GM13976 (cell line): ENCODE results near the gene DUOX2.

ENCODE experiments used
- DNase-seq: peaks from one replicate; pipeline ENCODE4 v3.0.0; 2012; ENCODE audit warnings: low spot score
- CTCF ChIP-seq: IDR thresholded peaks from 2 replicates; pipeline ENCODE4 v1.5.1; 2012; ENCODE audit warnings: borderline replicate concordance, mild to moderate bottlenecking; ENCODE audit not compliant: insufficient read depth; ENCODE audit errors: extremely low read depth, missing control alignments, control extremely low read depth
- in situ Hi-C: fragments of 300-500 bp; cut with MboI; formaldehyde crosslinking; loops from one replicate; pipeline ENCODE4 v1.12.0; 2022; ENCODE audit warnings: low sequenced_read_pairs, mixed read lengths, inconsistent platforms; ENCODE audit not compliant: unreplicated experiment

DUOX2 gene

GRCh38 chr15:45102226-45102625 lies 11.7 kb downstream of the DUOX2 start:
- no peak for DNase-seq
- in situ Hi-C loops = loop anchor here (25.0 kb wide), 1 partner anchor 140 kb away; the partner anchor contains the start of gene TERB2
- TF ChIP-seq CTCF = no peak

DNA sequence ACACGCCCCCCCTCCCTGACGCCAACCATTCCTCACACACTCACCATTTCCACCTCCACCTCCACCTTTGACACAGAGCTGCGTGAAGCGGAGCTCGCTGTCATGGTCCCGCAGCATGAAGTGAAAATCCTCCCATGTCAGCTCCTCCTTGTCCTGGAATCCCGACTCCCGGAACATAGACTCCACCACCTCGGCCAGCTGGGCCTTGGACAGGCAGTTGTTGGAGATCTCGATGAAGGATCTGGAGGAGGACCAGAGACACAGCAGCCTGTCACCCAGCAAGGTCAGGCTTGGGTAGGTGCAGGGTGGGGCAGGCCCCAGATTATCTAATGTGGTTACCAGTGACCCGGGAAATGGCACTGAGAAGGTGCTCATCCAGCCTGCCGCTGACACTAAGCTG lies 12.2 kb downstream of the DUOX2 start:
- in situ Hi-C loops = loop anchor here (25.0 kb wide), 1 partner anchor 139 kb away; the partner anchor contains the start of gene TERB2
- no peak for TF ChIP-seq CTCF
- DNase-seq = no peak

DNA sequence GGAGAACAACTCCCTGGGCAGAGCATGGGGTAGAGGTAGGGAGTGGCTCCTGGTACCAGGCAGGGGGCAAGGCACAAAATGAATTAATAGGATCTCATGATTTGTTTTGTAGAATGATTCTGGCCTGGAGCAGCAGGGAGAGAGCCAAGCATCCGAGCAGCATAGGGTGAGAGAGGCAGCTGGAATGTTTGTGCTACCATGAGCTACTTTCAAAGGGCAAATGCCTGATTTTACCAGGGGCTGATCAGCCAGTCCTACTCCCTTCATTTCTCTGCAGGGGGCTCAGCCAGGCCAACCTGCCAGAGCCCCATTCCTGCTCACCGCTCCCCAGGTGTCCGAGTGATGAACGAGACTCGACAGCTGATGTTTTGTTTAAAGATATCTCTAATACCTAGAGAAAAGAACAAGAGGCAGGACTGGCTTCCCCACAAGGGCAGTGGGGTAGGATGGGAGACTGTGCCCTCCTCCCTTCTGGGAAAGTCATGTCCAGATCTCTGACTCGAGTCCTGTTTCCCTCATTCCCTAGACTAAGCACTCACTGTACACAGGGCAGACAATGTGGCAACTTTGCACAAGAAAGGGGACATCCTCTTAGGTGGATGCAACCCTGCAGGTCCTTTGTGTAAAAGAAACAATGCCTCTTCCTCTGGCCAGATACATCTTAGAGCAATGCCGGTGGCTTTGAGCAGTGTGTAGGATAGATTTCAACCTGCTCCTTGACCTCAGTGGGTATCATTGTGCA lies 12.9 kb downstream of the DUOX2 start:
- in situ Hi-C loops = loop anchor here (25.0 kb wide), 1 partner anchor 139 kb away; the partner anchor contains the start of gene TERB2
- TF ChIP-seq CTCF = no peak

DNA sequence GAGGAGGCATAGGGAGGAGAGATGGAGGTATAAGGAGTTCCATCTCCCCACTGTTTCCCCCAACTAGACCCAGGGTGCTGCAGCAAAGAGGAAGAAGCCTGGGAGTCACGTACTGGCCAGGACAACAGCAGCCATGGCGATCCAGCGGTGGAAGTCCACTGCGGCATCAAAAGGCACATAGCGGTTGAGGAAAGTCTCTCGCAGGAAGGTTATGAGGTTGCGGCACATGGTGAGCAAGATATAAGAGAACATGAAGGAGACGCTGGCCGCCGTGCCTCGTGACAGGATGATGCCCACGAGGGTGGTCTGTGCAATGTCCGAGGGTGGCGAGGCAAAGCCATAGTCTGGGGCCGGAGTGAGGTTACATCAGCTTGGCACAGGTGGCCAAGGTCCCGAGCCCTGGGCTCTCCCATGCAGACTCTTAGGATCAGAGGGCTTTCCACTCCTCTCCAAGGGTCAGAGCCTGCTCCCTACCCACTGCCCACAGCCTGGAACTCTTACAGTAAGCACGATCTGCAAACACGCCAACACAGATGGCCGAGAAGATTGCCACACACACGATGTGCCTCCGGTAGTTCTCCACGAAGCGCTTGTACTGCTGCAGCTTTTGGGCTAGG lies 14.3 kb downstream of the DUOX2 start:
- peak; percentile 14 for DNase-seq
- TF ChIP-seq CTCF = no peak
- in situ Hi-C loops = loop anchor here (25.0 kb wide), 1 partner anchor 137 kb away; the partner anchor contains the start of gene TERB2

More for the DNA sequence above, 12.9 kb downstream of the DUOX2 start:
- DNase-seq = peak; percentile 16

DNA sequence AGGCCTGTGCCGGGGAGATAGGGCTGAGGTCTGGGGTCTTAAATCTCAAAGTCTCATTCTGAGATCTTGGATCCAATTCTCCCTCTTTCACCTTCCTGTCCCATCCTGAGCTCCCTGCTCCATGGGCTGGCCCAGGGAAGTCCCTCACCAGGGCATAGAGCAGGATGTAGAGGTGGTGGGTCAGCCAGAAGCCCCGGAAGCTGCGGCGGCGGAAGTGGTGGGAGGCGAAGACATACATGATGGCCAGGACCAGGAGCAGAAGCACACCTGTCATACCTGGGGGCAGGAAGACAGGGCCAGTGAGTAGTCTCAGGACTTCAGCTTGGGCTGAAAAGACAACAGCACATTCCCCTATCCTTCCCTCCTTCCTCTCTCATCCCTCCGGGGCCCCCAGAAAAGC lies 16.5 kb downstream of the DUOX2 start:
- no peak for TF ChIP-seq CTCF
- in situ Hi-C loops = no loop called here
- DNase-seq = no peak

DNA sequence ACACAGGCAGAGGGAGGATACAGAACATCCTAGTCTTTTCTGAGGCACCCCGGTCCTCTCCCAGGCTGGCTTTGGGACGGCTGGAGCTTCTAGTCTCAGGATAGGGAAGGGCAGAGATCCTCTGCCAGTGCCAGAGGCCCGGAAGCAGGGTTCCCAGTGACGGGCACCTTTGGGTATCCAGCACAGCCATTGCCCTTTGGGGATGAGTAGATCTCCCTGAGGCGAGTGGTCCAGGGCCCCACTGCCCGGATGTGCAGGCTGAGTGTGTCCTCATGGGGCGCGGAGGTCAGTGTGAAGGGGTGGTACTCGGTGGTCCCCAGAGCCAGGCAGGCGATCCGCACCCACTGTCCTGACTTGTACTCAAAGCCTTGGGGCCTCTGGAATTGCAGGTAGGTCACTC lies 18.3 kb downstream of the DUOX2 start:
- in situ Hi-C loops = no loop called here
- peak; percentile 8 for DNase-seq
- no peak for TF ChIP-seq CTCF

GRCh38 chr15:45094358-45094730 lies 19.6 kb downstream of the DUOX2 start:
- DNase-seq = no peak
- no peak for TF ChIP-seq CTCF
- in situ Hi-C loops = no loop called here
